ENCODE measurements around the gene SPAG4.

SPAG4 gene

GRCh38 chr20:35619196-35620095, 3.8 kb downstream of the SPAG4 start:
- intact Hi-C loops (cut with DNase I): loop anchor here (5.0 kb wide), 1 partner anchor 43 kb away; the partner anchor contains the start of genes CPNE1 and RBM12
- peak; percentile 36 to 95 (median 56) for DNase-seq

DNA sequence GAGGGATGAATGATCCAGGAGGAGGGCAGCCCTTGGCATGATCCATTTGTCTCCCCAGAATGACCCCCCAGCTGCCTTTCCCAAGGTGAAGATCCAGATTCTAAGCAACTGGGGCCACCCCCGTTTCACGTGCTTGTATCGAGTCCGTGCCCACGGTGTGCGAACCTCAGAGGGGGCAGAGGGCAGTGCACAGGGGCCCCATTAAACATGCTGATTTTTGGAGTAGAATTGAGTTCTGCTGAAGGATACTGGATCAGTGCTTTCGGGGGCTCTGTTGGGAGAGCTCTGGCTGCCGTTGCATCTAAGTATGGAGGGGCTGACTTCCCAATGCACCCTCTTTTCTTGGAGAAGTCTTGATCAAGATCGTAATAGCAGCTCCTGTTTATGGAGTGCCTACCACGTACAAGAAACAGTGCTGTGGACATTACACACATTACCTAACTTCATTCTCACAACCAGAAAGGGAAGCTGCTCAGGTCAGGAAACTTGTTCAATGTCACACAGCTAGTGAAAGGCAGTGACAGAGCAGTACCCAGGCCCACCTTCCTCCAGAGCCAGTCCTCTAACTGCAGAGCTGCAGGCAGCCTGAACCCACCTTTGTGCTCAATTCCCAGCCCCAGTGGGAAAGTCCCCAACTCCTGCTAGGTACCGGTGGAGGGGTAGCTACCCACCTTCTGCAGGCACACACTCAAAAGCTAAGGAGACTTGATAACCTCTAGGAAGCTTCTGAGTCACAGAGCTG, 5.4 kb downstream of the SPAG4 start:
- intact Hi-C loops (cut with DNase I): no loop called here
- peak in 1 of 10 donors; percentile 30 for DNase-seq

DNA sequence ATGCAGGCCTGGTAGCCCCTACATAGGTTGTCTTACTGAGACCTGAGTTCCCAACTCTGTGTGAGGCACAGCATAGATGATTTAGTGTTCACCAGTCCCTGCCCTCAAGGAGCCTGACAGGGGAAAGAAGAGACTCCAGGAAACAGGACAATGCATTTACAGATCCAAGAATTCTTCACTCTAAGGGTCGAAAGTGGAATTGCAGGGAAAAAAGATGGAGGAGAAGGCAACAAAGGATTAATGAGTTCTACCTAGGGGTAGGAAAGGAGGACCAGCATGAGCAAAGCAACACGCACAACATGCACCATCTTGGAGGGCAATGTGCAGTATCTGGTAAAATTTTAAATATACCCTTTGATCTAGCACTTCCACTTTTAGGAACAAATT, 5.9 kb downstream of the SPAG4 start:
- no peak for DNase-seq
- intact Hi-C loops (cut with DNase I): no loop called here

DNA sequence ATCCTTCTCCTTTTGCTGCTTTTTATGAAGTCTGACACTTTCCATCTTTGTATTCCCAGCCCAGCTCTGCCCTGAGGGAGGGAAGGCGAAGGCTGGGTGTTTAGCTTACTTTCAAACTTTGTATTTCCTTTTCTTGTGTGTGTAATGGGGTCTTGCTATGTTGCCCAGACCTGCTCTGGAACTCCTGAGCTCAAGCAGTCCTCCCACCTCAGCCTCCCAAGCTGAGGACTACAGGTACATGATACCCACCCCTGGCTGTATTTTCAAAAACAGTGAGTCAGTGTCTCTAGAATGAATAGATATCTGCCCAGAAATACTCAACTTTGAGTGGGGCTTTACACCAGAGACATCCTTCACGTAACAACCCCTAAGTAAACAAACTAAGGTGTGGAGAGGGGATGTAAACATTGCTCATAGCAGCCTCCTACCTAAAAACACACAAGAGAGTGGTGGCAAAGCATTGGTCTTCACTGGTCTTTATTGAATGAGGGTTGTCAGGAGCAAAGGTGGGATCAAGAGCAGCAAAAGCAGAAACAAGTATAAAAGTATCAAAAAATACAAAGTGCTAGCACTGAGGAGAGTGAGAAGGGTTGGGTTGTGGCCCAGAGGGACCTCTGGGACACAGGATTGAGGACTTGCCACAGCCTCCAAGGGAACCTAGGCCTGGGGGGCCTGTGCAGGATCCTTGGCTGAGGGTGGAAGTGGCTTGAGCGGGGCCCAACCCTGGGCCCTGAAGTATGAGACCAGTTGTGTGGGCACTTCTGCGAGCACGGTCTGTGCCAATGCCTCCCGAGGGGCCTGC, 10.2 kb downstream of the SPAG4 start:
- peak in 1 of 10 donors; percentile 70 for DNase-seq
- intact Hi-C loops (cut with DNase I): no loop called here

DNA sequence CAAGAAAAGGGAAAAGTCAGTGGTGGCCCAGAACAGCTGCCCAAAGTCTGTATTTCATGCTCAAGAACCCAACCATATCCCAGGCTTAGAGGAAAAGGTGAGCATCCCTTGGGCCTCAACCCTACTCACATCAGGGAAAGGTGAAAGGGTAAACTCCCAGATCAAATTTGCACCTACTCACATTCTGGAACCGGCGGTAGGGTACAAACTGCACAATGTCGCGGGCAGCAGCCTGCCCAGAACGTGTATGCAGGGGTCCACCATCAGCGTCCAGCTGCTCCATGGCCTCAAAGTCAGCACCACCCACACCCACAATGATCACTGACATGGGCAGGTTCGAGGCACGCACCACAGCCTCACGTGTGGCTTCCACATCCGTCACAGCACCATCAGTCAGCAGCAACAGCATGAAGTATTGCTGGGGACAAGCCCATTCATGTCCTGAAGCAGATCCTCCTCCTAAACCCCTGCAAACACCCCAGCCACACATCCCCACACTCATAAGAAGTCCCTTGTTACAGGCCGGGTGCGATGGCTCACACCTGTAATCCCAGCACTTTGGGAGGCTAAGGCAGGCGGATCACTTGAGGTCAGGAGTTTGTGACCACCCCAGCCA, 10.9 kb downstream of the SPAG4 start:
- peak in 1 of 10 donors; percentile 62 for DNase-seq
- intact Hi-C loops (cut with DNase I): no loop called here

- intact Hi-C loops (cut with DNase I): no loop called here
- DNase-seq: no peak
Measured at GRCh38 chr20:35627121-35627520, 11.5 kb downstream of the SPAG4 start.

GRCh38 chr20:35629427-35630145, 14.0 kb downstream of the SPAG4 start:
- peak in 1 of 10 donors; percentile 48 for DNase-seq

GRCh38 chr20:35630636-35631035, 15.0 kb downstream of the SPAG4 start:
- no peak for DNase-seq
- intact Hi-C loops (cut with DNase I): no loop called here

More at GRCh38 chr20:35629427-35630145, 14.0 kb downstream of the SPAG4 start:
- intact Hi-C loops (cut with DNase I): no loop called here

GRCh38 chr20:35632539-35633115, 17.0 kb downstream of the SPAG4 start:
- DNase-seq: peak in 1 of 10 donors; percentile 35
- intact Hi-C loops (cut with DNase I): no loop called here

- DNase-seq: no peak
- intact Hi-C loops (cut with DNase I): no loop called here
Measured at GRCh38 chr20:35635652-35636051, 20.0 kb downstream of the SPAG4 start.

- DNase-seq: no peak
- intact Hi-C loops (cut with DNase I): no loop called here
Measured at GRCh38 chr20:35636095-35636494, 20.5 kb downstream of the SPAG4 start.

DNA sequence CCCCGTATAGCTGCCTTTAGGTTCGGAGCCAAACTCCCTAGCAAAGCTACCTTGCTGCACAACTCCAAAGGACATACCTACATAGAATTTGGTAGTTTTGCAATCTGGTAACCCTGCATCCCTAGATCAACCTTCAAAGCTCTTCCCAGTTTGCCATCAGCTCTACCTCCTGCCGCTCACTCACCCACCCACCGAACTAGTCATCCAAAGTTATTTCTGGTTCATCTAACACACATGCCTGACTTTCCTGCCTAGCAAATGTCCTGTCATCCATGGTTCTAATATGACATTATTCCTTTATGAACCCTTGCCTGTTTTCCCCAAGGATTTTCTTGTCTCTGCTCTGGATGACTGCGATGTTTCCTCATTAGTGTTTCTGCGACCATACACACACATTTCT, 21.6 kb downstream of the SPAG4 start:
- intact Hi-C loops (cut with DNase I): no loop called here
- DNase-seq: no peak

GRCh38 chr20:35638751-35639150, 23.1 kb downstream of the SPAG4 start:
- intact Hi-C loops (cut with DNase I): no loop called here
- DNase-seq: no peak

DNA sequence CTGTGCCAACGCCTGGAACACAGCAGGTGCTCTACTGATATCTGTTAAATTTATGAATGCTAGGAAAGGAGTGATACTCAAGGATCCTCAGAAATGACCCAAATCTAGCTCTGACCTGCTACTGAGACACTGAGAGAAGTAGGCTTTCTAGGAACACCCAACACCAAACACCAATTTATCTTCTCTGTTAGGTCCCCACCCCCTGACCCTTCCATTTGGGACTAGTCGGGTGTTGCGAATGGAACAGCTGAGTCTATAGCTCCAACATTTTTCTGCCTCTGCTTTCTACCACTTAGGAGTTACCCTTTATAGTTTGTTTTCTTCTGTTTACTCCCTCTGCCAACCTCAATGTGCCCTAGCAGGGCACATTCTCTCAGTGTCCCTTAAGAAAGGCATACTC, 25.1 kb downstream of the SPAG4 start:
- DNase-seq: no peak
- intact Hi-C loops (cut with DNase I): no loop called here

GRCh38 chr20:35641743-35642142, 26.1 kb downstream of the SPAG4 start:
- DNase-seq: no peak
- intact Hi-C loops (cut with DNase I): no loop called here

GRCh38 chr20:35643045-35643444, 27.4 kb downstream of the SPAG4 start:
- no peak for DNase-seq
- intact Hi-C loops (cut with DNase I): no loop called here

DNA sequence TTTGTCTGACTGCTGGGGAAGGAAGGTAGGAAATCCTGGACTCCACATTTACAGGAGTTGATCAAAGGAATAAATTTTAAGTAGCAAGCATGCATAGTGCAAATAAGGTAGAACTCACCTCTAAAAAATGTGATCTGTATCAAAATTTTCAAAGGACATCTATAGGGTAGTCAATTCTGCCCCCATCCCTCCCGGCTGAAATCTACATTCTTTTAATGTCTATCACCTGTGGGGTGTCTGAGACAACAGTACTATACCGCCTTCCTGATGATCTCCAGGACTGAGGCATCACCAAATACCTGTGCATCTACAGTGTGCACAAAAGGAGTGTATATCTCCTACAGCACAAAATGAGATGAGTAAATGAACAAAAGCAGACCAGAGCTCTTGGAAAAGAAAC, 29.2 kb downstream of the SPAG4 start:
- no peak for DNase-seq
- intact Hi-C loops (cut with DNase I): no loop called here

DNA sequence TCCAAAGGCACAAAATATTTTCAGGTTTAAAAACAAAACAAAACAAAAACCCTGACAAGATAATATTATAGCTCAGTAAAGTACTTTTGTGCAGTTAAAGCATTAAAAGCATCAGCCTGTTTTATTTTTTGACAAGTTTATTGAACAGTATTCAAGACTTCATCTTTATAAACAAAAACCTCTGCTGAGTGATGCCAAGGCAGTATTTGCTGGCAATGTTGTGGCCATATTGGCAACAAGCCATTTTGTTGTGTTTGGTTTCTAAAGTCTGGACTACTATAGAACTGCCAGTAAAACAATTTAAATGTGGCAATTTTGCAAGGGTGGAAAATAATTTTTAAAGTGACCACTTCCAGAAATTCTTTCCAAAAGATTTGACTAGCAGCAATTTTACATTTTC, 33.2 kb downstream of the SPAG4 start:
- intact Hi-C loops (cut with DNase I): no loop called here
- DNase-seq: no peak

DNA sequence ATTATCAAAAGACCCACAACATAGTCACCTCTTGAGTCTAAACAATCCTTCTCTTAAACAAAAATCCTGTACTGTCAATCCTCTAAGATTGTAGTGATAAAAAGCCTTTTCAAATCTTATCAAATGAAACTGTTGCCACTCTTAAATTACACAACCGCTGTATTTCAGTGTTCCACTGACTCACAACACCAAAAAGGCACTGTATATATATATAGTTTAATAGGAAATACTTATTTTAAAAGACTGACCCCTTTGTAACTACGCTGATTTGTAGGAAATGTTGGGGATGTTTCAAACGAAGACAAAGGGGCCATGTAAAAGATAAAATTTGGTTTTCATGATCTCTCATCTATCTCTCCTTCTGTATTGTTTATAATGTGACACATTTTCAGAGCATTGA, 35.0 kb downstream of the SPAG4 start:
- no peak for DNase-seq
- intact Hi-C loops (cut with DNase I): no loop called here

All from posterior cingulate gyrus (tissue), 11 donors.